GM19438 (cell line): ENCODE data around the gene MYF5.

ENCODE experiments used
- ATAC-seq: cut with Tn5 transposase; IDR thresholded peaks from one replicate; pipeline ENCODE4 v1.9.1; 2021; ENCODE audit warnings: low read depth; ENCODE audit not compliant: unreplicated experiment

MYF5 gene

DNA sequence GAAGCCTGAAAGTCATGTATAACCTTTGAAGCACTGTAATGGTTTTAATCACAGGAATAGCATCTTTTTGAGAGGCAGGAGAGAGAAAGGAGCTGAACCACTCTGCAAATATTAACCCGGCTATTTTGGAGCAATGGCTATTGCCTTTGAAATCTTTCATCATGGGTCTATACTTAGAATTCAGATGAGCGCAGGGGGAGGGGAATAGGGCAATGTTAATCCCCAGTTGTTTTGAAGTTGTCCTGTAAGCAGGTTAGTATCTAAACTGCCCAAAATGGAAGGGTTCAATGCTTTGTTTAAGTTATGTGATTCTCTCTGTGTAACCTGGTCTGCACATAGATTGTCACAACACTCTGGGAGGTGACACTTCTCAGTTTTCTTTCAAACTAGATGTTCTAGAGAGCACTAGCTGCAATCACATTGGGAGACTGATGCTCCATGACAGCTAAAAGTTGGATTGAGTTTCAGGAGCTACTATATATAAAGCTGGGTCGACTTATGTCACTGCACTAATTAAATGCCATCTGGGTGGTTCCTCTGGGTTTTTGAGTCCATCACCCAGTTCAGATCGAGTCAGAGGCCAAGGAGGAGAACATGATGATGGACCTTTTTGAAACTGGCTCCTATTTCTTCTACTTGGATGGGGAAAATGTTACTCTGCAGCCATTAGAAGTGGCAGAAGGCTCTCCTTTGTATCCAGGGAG lies 9.4 kb upstream of the MYF5 start, which contains the start of gene MYF6:
Gene MYF6, plus strand, starts transcription at position 509 of the 704 bp plus-strand sequence. Its CDS starts 86 bp downstream, at position 595.
- ATAC-seq: no peak

DNA sequence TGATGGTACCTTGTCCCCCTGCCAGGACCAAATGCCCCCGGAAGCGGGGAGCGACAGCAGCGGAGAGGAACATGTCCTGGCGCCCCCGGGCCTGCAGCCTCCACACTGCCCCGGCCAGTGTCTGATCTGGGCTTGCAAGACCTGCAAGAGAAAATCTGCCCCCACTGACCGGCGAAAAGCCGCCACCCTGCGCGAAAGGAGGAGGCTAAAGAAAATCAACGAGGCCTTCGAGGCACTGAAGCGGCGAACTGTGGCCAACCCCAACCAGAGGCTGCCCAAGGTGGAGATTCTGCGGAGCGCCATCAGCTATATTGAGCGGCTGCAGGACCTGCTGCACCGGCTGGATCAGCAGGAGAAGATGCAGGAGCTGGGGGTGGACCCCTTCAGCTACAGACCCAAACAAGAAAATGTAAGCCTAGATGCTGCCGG lies 8.9 kb upstream of the MYF5 start:
- ATAC-seq: no peak

DNA sequence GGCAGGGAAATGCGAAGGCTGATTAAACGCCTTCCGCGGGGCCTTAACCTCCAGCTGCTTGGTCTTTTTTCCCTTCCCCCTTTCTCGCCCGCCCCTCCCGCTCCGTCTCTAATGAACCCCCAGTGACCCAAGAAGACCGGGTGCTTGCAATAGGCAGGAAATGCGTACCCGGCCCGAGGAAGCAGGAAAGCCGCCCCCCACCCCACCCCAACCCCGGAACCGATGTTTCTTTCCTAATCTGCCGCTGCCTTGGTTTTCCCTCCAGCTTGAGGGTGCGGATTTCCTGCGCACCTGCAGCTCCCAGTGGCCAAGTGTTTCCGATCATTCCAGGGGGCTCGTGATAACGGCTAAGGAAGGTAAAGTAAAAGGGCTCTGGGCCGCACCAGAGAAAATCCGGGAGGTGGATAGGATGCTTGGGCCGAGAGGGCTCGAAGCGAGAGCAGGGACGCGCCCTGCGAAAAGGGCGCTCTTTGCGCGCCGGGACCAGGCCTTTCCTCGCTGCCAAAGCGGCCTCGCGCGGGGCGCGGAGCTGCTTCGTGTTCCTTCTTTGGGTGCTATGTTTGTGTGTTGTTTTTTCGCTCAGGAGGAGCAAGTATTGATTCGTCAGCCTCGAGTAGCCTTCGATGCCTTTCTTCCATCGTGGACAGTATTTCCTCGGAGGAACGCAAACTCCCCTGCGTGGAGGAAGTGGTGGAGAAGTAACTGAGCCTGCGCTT lies 8.3 kb upstream of the MYF5 start:
- ATAC-seq: no peak

DNA sequence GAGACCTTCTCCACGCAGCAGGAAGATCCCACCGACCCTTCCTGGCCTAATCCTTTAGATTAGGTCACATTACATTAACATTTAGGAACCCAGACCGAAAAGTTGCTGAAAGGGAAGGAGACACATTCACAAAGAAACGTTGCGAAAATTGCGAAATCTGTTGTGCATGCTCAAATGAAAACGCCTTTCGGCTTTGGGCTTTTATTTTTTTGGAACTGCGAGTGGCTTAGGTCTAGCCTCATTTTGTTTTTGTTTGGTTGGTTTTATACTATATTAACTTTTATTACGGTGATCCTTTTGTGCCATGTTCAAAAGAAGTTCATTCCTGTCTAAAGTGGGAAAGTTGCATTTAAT lies 7.8 kb upstream of the MYF5 start:
- ATAC-seq: no peak

DNA sequence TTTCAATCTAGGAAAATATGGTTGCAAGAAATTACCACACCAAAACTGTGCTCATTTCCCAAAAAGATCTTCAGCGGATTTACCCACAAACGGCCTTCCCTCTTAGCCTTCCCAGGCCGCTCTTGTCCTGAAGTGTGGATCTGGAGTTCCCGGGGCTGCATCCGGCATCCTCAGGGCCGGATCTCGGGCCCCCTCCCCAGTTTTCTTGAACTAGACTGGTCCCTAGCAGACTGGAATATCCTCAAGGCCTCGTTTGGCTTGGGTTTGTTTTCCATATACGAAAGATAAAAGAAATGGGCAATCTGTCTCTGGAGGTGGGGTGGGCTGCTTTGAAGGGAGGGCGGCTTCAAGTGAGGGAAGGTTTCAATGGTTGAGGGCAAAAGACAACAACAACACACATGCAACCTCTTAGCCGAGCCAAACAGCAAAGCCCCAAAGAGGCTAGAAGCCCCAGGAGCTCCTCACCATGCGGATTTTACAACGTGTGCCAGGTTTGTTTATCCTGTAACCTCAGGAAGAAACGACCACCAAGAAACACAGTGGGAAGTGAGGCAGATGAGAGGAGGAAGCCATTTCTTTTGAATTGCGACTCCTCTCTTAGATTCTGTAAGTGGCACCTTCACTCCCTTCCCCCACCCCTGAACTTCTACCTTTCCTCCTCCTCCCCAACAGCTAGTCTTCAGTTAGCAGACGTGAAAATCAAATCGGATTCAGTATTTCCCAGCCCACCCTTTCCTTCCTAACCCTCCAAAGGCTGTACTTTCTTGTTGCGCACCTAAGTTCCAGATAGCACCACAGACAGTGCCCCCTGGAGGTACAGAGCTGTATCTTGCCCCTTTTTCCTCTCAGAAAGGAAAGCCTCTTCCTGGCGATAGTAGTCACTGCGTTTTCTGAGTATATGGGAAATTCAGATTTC lies 6.6 kb upstream of the MYF5 start:
- ATAC-seq: peak; percentile 62

DNA sequence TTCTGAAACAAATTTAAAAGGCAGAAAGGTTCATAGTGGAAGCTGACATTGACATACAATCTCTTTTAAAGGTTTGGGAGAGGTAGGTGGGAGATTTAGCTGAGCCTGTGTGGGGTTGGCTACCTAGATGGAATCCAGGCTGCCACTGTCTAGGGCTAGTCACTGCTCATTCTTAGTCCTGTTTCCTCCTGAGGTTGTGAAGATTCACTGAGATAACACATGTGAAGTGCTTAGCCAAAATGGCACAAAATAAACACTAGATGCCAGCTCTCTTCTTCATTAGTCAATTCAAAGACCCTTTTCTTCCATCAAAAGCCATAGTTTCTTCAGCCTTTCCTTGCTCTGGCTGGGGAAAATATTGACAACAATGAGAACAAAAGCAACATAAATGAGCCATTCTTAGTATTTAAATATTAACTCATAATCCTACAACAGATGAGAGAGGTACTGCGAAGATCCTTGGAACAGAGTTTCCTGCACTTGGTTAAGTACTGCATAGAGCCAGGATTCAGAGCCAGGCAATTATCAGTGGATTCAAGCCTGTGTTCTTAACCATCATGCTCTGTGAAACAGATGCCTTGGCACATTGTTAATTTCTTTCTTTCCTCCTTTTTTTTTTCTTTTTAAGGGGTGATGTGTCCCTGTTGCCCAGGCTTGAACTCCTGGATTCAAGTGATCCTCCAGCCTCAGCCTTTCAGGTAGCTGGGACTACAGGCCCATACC lies 5.8 kb upstream of the MYF5 start:
- peak; percentile 22 for ATAC-seq

DNA sequence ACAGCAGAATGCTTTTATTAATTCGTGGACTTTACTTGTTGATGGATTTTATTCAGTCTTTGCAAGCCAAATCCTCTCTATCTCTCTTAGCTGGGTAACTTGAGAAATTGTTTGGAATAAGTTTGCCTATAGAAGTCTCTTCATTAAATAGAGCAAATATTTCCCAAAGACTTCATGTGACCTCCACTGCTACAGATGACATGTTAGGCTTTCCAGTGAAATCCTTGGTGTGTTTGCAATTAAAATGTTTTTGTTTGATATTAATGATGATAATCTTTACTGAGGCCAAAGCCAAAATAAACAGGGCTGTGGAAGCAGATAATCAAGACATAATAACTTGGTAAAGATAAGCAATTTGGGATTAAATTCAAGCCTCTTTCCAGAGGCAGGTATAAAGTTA lies 4.8 kb upstream of the MYF5 start:
- ATAC-seq: no peak

DNA sequence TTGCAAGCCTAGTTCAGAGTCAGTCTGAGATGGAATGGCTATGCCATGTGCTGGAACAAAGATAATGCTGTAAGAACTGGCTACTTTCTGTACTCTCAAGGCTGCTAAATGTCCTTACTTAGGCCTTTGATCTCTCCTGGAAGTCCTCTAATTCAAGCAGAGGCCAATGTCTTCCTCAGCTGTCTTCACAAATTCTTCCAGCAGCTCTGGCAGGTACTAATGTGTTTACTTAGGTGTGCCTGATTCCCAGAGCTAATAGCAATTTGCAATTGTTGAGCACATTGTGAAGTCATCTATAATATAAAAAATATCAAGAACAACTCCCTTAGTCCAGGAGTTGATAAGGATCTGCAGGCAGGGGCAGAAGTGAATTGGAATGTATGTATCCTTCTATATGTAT lies 3.8 kb upstream of the MYF5 start:
- no peak for ATAC-seq

DNA sequence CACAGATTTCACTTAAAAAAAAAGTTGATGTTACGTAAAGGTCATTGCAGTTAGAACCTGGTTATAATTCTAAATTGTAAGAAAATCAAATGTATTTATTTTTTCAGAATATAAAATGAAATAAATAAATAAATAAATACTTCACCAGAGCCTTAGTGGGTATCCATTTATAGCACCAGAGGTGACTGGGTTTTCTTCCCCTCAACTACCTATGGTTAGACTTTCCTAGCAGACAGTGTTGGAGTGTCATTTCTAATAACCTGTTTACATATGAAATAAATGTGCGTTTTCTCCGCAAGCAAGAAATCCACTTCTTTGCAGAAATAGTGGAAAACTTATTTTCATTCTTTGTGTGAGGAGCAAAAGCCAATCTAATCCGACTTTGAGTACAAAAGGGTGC lies 3.3 kb upstream of the MYF5 start:
- no peak for ATAC-seq

DNA sequence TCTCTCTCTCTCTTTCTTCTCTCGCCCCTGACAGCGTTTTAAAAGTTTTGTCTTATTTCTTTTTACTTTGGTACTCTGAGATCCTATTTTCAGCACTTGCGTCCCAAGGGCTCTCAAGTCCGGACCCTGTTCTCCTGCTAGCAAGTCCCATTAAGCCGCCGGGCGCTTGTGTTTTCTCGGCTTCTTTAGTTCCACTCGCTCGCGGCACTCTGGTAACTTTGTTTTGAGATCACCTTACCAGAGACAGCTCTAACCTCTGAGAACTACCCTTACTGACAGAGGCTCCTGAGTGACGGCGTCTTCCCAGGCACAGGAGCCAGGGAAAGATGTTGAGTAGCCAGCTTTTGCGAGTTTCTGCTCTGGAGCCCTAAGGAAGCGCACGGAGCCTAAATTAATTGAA lies 2.7 kb upstream of the MYF5 start:
- ATAC-seq: no peak

DNA sequence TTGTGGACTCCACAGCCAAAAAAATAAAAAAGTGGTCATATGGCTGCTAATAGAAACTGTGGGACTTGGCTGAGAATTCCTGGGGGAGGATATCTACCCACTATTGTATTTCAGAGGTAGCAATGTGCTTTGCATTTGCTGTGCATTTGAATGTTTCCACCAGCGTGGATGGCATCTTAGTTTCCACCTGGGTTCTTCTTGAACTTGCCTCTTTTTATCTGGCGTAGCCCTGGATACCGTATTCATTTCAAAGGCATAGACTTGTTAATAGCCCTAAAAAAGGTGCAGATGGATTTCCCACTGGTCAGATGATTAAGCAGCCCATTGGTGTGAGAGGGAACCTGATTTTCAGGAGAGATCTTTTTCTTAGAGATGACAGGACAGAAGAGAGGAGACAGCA lies 1.9 kb upstream of the MYF5 start:
- ATAC-seq: no peak

DNA sequence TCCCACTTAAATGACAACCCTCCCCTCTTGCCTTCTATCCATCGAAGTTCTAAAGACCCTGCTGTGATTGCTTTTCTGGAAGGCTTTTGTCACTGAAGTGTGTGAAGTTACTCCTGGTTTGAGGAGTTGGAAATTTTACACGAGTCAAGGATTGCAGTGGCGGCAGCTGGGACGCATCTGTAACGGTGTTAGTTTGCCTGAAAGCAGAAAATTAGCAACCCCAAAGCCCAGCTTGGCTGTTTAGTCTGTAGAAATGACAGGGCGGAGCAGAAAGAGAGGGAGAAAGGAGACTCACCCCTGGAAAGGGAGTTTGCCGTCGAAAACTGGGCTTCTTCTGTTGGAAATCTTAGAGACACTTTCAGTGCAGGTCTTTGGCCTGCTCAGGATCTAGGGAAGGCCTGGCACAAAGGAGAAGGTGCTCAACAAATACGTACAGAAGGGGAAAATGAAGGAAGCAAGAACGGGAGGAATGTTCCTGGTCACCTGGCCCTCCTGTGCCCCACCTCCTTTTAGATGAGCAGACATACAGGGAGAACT lies 931 bp upstream of the MYF5 start:
- no peak for ATAC-seq

DNA sequence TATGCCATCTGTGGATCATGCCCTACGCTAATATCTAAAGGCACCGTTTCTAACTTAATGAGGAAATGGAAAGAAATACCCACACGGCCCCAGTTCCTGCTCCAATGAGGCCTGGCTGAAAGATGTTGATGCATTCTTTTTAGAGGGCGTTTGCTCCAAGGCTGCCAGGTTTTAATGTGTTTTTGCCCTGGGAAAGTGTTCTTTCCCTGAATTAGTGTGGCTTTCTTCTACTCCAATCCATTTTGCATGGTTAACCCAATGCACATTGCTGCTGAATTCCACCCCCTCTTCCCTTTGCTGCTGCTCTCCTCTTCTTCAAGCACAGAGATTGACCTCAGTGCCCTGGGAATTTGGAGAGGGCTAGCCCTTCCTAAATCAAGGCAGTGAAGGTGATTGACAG lies 1.1 kb downstream of the MYF5 start:
- no peak for ATAC-seq

DNA sequence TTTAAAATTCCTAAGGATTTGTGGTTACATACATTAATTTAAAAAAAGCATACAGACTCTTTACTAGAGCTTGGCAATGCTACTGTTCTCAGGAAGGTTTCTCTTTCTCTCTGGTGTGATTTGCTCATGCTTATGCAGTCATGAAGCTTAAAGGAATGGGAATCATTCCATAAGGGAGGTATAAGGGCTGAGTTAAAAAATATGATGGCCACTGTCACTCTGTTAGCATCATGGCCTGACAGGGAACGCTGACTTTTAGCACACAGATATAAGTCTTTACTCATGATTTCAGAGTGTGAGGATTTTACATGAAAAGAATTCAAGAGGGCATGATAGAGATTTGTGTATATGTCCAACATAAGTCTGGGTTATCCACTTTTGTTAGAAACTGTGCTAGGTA lies 3.8 kb downstream of the MYF5 start:
- ATAC-seq: no peak

DNA sequence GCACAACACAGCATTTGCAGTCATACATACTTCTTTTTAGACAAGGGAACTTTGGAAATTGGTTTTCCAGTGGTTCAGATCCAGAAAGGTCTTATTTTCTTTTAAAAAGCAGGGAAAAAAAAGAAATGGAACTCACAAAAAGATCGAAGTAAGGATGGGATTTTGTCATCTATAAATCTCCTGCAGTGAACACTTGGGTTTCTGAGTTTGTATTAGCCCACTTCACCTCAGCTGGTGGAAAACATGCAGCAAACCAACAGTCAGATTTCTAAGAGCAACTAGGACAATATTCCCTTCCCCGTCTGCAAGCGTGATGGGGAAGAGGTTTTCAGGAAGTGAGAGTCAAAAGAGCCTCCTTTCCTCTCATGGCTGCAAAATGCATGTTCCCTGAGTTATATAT lies 4.6 kb downstream of the MYF5 start:
- no peak for ATAC-seq

DNA sequence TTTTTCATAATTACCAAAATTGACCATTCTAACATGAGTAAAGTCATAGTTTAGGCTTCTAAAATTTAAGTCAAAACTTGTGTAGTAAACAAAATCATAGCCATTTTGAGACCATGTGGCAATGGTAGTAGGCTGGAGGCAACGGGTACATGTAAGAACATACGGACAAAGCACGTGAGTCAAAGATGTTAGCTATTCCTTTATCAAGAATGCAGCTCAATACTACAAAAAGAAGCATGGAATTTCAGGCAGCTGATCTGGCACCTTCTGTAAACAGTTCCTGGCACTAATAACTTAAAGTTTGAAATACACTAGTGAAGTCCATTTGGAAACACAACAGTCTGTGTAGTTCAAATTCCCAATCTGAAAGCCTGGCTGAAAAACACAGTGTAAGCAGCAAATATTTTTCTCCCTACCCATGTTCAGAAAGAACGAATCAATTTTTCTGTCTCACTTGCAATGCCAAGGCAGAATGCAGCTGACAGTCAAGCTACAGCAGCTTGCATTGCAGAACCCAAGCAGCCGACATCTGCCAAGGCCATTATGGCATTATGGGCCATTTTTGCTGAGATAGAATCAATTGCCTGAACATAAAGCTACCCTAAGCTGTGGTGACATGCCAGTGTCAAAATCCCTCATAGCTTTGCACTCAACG lies 29.3 kb downstream of the MYF5 start:
- ATAC-seq: no peak

DNA sequence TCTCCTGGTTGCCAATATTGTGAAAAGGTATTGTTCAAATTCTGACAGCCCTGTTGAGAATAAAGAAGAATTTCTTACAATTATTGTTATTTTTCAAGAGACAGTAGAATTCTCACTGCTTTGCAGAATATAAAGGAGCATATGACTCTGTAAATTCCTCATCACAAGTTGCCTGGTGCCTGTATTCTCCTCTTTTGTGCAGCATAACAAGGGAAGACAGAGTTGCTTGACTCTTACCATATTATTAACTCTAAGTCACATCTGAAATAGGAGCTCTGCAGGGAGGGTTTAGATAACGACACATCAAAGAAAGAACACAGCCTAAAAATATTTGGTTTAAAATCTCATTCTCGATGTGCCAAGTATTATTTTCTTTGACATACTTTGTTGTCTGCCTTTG lies 31.1 kb downstream of the MYF5 start:
- ATAC-seq: no peak

DNA sequence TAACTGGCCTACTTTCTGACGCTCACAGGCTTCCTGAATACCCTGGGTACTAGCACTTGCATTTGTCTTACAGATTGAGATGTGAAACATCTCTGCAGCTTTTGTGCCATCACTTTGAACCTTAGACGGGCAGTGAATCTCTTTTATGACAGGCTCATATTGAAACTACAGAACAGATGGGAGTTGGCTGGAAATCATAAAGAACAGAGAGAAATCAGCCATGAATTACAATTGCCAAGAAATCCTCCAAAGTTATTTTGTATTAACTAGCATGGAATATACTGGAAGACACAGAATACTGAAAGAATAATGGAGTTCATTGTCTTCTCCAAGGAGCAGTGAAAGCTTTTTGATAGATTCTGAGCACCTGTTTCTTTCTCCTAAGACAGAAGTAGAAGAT lies 32.7 kb downstream of the MYF5 start:
- no peak for ATAC-seq

DNA sequence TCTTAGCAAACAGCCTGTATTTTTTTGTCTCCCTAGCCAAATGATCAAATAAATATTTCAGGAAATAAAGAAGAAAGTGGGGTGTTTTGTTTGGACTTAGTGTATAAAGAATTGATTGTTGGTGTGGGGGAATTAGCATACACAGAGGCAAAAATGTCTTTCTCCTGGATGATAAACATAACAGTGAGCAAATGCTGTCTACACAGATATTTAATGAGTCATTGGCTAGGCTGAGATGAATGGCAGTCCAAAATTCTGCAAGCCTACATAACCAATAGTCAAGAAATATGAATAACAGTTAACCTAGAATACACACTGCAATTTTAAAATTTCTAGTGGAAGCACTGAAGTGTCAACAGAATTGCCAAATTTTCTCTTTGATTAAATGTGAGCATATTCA lies 35.8 kb downstream of the MYF5 start:
- no peak for ATAC-seq

DNA sequence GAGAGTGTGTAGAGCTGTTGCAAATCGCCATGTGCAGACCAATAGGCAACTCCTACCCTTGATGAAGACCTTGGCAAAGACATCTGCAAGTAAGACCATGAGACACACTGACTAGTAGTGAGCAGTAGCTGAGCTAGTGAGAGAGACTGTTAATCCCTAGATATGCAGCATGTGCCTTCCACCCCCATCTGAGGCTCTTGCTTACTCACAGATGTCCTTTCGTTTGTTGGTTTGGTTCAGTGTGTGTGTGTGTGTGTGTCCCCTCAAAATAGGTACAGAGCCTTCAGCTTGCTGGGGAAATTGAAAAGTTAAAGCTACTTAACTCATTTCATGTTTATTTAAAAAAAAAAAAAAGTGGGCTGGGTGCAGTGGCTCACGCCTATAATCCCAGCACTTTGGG lies 37.6 kb downstream of the MYF5 start:
- ATAC-seq: no peak
